Mammary epithelial cell (primary cell): ENCODE measurements around the gene NCMAP.

Experiments
- EZH2 ChIP-seq: IDR thresholded peaks from 2 replicates; pipeline ENCODE4 v1.6.1; 2012; ENCODE audit warnings: low read length, inconsistent platforms, borderline replicate concordance
- TF ChIP-seq, protein P1 (sequence below), 2 donors: IDR thresholded peaks in 1 of 2; conservative IDR thresholded peaks in 1 of 2; 2 replicates each; pipeline ENCODE4 v1.5.1; 2011 to 2012; ENCODE audit warnings: inconsistent platforms in 2 of 2, low read length in 2 of 2, mild to moderate bottlenecking in 2 of 2, control low read depth in 1 of 2, low read depth in 1 of 2; ENCODE audit not compliant: insufficient read depth in 1 of 2; ENCODE audit errors: extremely low read depth in 1 of 2

GRCh38 chr1:24564695-24565094, 8.8 kb downstream of the NCMAP start:
- TF ChIP-seq, protein P1, sequence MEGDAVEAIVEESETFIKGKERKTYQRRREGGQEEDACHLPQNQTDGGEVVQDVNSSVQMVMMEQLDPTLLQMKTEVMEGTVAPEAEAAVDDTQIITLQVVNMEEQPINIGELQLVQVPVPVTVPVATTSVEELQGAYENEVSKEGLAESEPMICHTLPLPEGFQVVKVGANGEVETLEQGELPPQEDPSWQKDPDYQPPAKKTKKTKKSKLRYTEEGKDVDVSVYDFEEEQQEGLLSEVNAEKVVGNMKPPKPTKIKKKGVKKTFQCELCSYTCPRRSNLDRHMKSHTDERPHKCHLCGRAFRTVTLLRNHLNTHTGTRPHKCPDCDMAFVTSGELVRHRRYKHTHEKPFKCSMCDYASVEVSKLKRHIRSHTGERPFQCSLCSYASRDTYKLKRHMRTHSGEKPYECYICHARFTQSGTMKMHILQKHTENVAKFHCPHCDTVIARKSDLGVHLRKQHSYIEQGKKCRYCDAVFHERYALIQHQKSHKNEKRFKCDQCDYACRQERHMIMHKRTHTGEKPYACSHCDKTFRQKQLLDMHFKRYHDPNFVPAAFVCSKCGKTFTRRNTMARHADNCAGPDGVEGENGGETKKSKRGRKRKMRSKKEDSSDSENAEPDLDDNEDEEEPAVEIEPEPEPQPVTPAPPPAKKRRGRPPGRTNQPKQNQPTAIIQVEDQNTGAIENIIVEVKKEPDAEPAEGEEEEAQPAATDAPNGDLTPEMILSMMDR (conservative IDR thresholded peaks at IDR 0.05 in 1 of 2, IDR thresholded peaks at IDR 0.05 in 1 of 2; ENCODE audit: extremely low read depth in 1 of 2, insufficient read depth in 1 of 2, low read depth in 1 of 2, low read length in 2 of 2): no peak
- TF ChIP-seq EZH2: no peak
